Large intestine (tissue), 3 donors: Measurements from ENCODE around the gene YPEL4. TPM values are rescaled to one million over a fixed set of nuclear protein-coding genes. Genes with fewer than 3 reads are reported as not detected.

Experiments used
- DNase-seq, 2 donors: peaks; one replicate each; pipeline versions ENCODE4 v3.0.0 to v3.0.0-alpha.2; 2013
- H3K27ac ChIP-seq: one replicate; pipeline ENCODE4 v1.5.1; 2013; ENCODE audit warnings: low read length
- H3K27me3 ChIP-seq: 2 replicates; pipeline ENCODE4 v1.6.1; 2013; ENCODE audit warnings: low read length; ENCODE audit not compliant: control insufficient read depth, insufficient read depth
- H3K36me3 ChIP-seq: 2 replicates; pipeline ENCODE4 v1.6.1; 2013; ENCODE audit warnings: low read length; ENCODE audit not compliant: control insufficient read depth, insufficient read depth
- H3K4me1 ChIP-seq: one replicate; pipeline ENCODE4 v1.6.1; 2013; ENCODE audit warnings: low read length; ENCODE audit not compliant: control insufficient read depth, insufficient read depth
- H3K4me3 ChIP-seq: one replicate; pipeline ENCODE4 v1.5.1; 2013; ENCODE audit warnings: low read length
- H3K9me3 ChIP-seq: one replicate; pipeline ENCODE4 v1.6.1; 2013; ENCODE audit warnings: mild to moderate bottlenecking, low read depth, low read length, moderate library complexity; ENCODE audit not compliant: control insufficient read depth
- WGBS: methylation state at CpG from one replicate; pipeline ENCODE4 v1.1.5; 2013; ENCODE audit warnings: low lambda C conversion rate; ENCODE audit not compliant: insufficient coverage; 5-methylcytosine and 5-hydroxymethylcytosine counted together
- polyA plus RNA-seq: library from polyadenylated mRNA; unstranded; fragments of 120-200 nt; gene quantifications from one replicate; pipeline ENCODE4 v1.2.1, GENCODE V29; 2013

Gene YPEL4
- polyA plus RNA-seq, 1 donor, result 2.6 TPM

GRCh38 chr11:57615308-57615707 lies 34.4 kb downstream of the YPEL4 start:
- H3K27ac ChIP-seq, result no peak overlapping the region
- peaks cover 6% of the 10 kb centered on the region for H3K36me3 ChIP-seq
- peaks cover 2% of the 10 kb centered on the region for H3K27me3 ChIP-seq
- H3K9me3 ChIP-seq, result peaks cover 6% of the 10 kb centered on the region
- WGBS, result no CpG with 5 or more reads among the region's 1 CpG
- DNase-seq, result no peak
- no peaks in the 10 kb centered on the region for H3K4me1 ChIP-seq
- no peak overlapping the region for H3K4me3 ChIP-seq

GRCh38 chr11:57614234-57614772 lies 35.4 kb downstream of the YPEL4 start:
- no peak overlapping the region for H3K27ac ChIP-seq
- peaks cover 6% of the 10 kb centered on the region for H3K36me3 ChIP-seq
- no peaks in the 10 kb centered on the region for H3K4me1 ChIP-seq
- DNase-seq, result no peak
- H3K27me3 ChIP-seq, result peaks cover 2% of the 10 kb centered on the region
- H3K9me3 ChIP-seq, result peaks cover under 1% of the 10 kb centered on the region
- H3K4me3 ChIP-seq, result no peak overlapping the region
- no CpG with 5 or more reads among the region's 10 CpGs for WGBS

- no peaks in the 10 kb centered on the region for H3K4me1 ChIP-seq
- no peak overlapping the region for H3K27ac ChIP-seq
- no CpG with 5 or more reads among the region's 4 CpGs for WGBS
- H3K9me3 ChIP-seq, result no peaks in the 10 kb centered on the region
- H3K4me3 ChIP-seq, result no peak overlapping the region
- no peaks in the 10 kb centered on the region for H3K27me3 ChIP-seq
- H3K36me3 ChIP-seq, result peaks cover 6% of the 10 kb centered on the region
- no peak for DNase-seq
Measured at GRCh38 chr11:57610170-57610569, 39.5 kb downstream of the YPEL4 start.

- no peaks in the 10 kb centered on the region for H3K36me3 ChIP-seq
- H3K4me3 ChIP-seq, result no peak overlapping the region
- WGBS, result no CpG with 5 or more reads among the region's 5 CpGs
- no peak overlapping the region for H3K27ac ChIP-seq
- no peaks in the 10 kb centered on the region for H3K9me3 ChIP-seq
- H3K27me3 ChIP-seq, result no peaks in the 10 kb centered on the region
- DNase-seq, result no peak
- H3K4me1 ChIP-seq, result no peaks in the 10 kb centered on the region
Measured at GRCh38 chr11:57605028-57605420, 44.7 kb downstream of the YPEL4 start.

GRCh38 chr11:57604296-57605027 lies 45.2 kb downstream of the YPEL4 start:
- WGBS, result 100% methylated on average over 1 of the region's 8 CpGs

GRCh38 chr11:57601297-57601696 lies 48.4 kb downstream of the YPEL4 start:
- Histone ChIP-seq H3K36me3 (no peaks in the 10 kb centered on the region), H3K4me3 (no peak overlapping the region), H3K9me3 (no peaks in the 10 kb centered on the region), H3K27ac (no peak overlapping the region), H3K27me3 (peaks cover 20% of the 10 kb centered on the region), H3K4me1 (no peaks in the 10 kb centered on the region)
- no peak for DNase-seq
- no CpG with 5 or more reads among the region's 3 CpGs for WGBS

More at GRCh38 chr11:57604296-57605027, 45.2 kb downstream of the YPEL4 start:
- H3K27ac ChIP-seq, result no peak overlapping the region
- H3K36me3 ChIP-seq, result no peaks in the 10 kb centered on the region
- no peaks in the 10 kb centered on the region for H3K9me3 ChIP-seq
- no peak for DNase-seq
- H3K27me3 ChIP-seq, result peaks cover 3% of the 10 kb centered on the region
- H3K4me1 ChIP-seq, result no peaks in the 10 kb centered on the region
- no peak overlapping the region for H3K4me3 ChIP-seq

- no peaks in the 10 kb centered on the region for H3K9me3 ChIP-seq
- no peak for DNase-seq
- H3K27ac ChIP-seq, result no peak overlapping the region
- no CpG with 5 or more reads among the region's 2 CpGs for WGBS
- H3K27me3 ChIP-seq, result peaks cover 29% of the 10 kb centered on the region
- H3K4me1 ChIP-seq, result no peaks in the 10 kb centered on the region
- H3K4me3 ChIP-seq, result no peak overlapping the region
- no peaks in the 10 kb centered on the region for H3K36me3 ChIP-seq
Measured at GRCh38 chr11:57599381-57599780, 50.3 kb downstream of the YPEL4 start.

GRCh38 chr11:57598831-57599155 lies 50.9 kb downstream of the YPEL4 start:
- H3K4me3 ChIP-seq, result peak overlapping the region; percentile 41
- WGBS, result no CpG with 5 or more reads among the region's 5 CpGs
- DNase-seq, result peak; percentile 7 to 15
- H3K9me3 ChIP-seq, result no peaks in the 10 kb centered on the region
- H3K4me1 ChIP-seq, result no peaks in the 10 kb centered on the region
- no peaks in the 10 kb centered on the region for H3K36me3 ChIP-seq
- peak overlapping the region; percentile 20 for H3K27ac ChIP-seq
- H3K27me3 ChIP-seq, result peaks cover 29% of the 10 kb centered on the region

- H3K36me3 ChIP-seq, result no peaks in the 10 kb centered on the region
- no peaks in the 10 kb centered on the region for H3K9me3 ChIP-seq
- peak overlapping the region; percentile 36 for H3K27ac ChIP-seq
- no peaks in the 10 kb centered on the region for H3K4me1 ChIP-seq
- DNase-seq, result peak; percentile 41 to 59
- peak overlapping the region; percentile 41 for H3K4me3 ChIP-seq
- 16% methylated on average over 3 of the region's 33 CpGs for WGBS
- H3K27me3 ChIP-seq, result peaks cover 29% of the 10 kb centered on the region
Measured at GRCh38 chr11:57597916-57598830, 51.5 kb downstream of the YPEL4 start.

GRCh38 chr11:57597461-57597915 lies 52.2 kb downstream of the YPEL4 start, which contains the start of gene SERPING1:
SERPING1 (plus strand) TSS chr11:57597685; CDS start chr11:57598271, 586 bp downstream.
- peak in 1 of 2 donors; percentile 29 for DNase-seq
- Histone ChIP-seq H3K27ac (peak within 1 kb of the TSS; percentile 36), H3K27me3 (peaks cover 29% of the 10 kb centered on the region), H3K4me3 (peak within 1 kb of the TSS; percentile 41), H3K4me1 (no peaks in the 10 kb centered on the region), H3K9me3 (no peaks in the 10 kb centered on the region), H3K36me3 (no peaks in the 10 kb centered on the region)
- WGBS, result no CpG with 5 or more reads among the region's 10 CpGs
